GM18520 (cell line): ENCODE measurements around the gene MYO9B.
A peak's percentile ranks its signal among the peaks of the same experiment; 100 is the strongest.
"Not testable (repeated sequence)": the region's sequence is repeated elsewhere in the genome, so short reads cannot be mapped to it uniquely, and the experiment has no call there.

Source experiments
- ATAC-seq: cut with Tn5 transposase; IDR thresholded peaks from one replicate; pipeline ENCODE4 v1.9.1; 2021; ENCODE audit not compliant: unreplicated experiment

MYO9B gene

GRCh38 chr19:17086834-17087233 lies 11.3 kb downstream of the MYO9B start:
- no peak for ATAC-seq

DNA sequence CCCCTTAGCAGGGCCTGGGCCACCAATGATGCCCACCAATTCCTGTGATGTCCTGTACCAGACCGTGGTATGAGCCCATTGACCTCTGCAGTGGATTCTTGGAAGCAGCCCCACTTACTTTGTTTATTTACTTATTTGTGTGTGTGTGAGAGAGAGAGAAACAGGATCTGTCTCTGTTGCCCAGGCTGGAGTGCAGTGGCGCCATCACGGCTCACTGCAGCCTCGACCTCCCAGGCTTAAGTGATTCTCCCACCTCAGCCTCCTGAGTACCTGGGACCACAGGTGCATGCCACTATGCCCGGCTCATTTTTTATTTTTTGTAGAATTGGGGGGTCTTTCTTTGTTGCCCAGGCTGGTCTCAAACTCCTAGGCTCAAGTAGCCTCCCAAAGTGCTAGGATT lies 13.0 kb downstream of the MYO9B start:
- no peak for ATAC-seq

- no peak for ATAC-seq
Observed at GRCh38 chr19:17090583-17090982, 15.0 kb downstream of the MYO9B start.

- no peak for ATAC-seq
Observed at GRCh38 chr19:17091758-17092333, 16.3 kb downstream of the MYO9B start.

GRCh38 chr19:17092696-17093095 lies 17.1 kb downstream of the MYO9B start:
- ATAC-seq, result no peak

GRCh38 chr19:17094694-17095093 lies 19.1 kb downstream of the MYO9B start:
- ATAC-seq, result not testable (repeated sequence)

GRCh38 chr19:17095141-17095919 lies 19.8 kb downstream of the MYO9B start:
- ATAC-seq, result no peak

DNA sequence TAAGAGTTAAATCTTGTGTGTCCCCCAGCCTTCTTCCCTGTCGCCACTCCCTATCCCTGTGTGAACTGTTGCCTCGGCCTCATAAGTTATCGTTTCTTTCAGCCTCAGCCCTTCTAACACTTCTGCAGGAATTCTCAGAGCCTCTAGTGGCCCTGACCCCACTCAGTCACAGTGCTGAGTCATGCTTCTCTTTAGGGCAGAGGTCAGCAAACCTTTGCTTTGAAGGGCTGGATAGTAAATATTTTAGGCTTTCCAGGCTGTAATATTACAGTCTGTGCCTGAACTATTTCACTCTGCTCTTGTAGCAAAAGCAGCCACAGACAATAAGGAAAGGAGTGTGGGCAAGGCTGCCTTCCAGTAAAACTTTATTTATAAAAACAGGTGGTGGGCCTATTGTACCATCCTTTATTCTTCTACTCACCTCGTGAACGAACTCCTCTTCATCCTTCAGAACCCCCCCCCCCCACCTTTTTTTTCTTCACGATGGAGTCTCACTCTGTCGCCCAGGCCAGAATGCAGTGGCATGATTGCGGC lies 22.1 kb downstream of the MYO9B start:
- no peak for ATAC-seq

- no peak for ATAC-seq
Observed at GRCh38 chr19:17098326-17098725, 22.7 kb downstream of the MYO9B start.

GRCh38 chr19:17101686-17102628 lies 26.4 kb downstream of the MYO9B start:
- ATAC-seq, result no peak

GRCh38 chr19:17103177-17103576 lies 27.6 kb downstream of the MYO9B start:
- ATAC-seq, result no peak

GRCh38 chr19:17104679-17105078 lies 29.1 kb downstream of the MYO9B start:
- ATAC-seq, result no peak

- no peak for ATAC-seq
Observed at GRCh38 chr19:17105556-17105955, 30.0 kb downstream of the MYO9B start.

DNA sequence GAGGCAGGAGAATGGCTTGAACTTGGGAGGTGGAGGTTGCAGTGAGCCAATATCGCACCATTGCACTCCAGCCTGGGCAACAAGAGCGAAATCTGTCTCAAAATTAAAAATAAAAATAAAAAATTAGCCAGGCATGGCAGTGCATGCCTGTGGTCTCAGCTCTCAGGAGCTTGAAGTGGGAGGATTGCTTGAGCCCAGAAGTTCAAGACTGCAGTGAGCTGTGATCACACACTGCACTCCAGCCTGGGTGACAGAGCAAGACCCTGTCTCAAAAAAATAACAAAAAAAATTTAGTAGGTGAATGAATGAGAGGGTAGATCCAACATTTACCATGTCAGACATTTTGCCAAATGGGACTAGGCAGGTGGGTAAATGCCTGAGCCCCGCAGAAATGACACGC lies 31.4 kb downstream of the MYO9B start:
- ATAC-seq, result not testable (repeated sequence)

- ATAC-seq, result no peak
Observed at GRCh38 chr19:17107546-17108452, 32.2 kb downstream of the MYO9B start.

DNA sequence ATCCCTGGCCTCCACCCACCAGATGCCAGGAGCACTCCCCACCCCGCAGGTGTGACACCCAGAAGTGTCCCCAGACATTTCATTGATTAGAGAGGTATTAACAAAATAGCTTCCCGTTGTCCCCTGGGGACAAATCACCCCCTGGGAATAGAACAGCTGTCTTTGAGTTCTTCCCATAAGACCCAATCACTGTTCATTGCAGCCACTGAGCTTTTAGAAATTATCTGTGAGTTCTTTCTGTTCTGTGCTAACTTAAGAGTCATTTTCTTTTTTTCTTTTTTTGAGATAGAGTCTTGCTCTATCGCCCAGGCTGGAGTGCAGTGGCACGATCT lies 32.8 kb downstream of the MYO9B start:
- no peak for ATAC-seq

DNA sequence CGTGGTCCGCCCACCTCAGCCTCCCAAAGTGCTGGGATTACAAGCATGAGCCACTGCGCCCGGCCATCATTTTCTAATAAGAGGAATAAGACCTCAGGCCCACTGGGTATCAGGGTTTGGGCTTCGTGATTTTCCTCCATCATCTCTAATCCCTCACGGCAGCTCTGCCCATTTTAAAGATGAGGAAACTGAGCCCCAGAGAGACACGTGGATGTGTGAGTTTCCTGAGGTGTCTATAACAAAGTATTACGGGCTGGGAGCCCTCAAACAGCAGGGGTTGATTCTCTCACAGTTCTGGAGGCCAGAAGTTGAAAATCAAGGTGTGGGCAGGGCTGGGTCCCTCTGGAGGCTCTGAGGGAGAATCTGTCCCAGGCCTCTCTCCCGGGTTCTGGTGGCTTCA lies 33.7 kb downstream of the MYO9B start:
- no peak for ATAC-seq

- ATAC-seq, result peak; percentile 30
Observed at GRCh38 chr19:17109962-17110598, 34.5 kb downstream of the MYO9B start.

- ATAC-seq, result no peak
Observed at GRCh38 chr19:17110599-17110966, 35.0 kb downstream of the MYO9B start.

DNA sequence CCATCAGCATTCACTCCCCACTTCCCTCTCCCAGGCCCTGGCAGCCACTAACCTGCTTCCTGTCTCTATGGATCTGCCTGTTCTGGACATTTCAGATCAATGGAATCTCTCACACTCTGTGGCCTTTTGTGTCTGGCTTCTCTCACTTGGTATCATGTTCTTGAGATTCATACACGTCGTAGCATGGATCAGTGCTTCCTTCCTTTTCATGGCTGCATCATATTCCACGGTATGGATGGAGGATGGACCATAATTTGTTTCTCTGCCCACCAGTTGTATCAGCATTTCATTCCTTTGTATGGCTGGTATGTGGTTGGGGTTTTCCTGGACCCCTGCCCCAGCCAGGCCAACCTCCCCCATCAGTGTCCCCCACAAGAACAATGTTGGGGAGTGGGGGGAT lies 36.2 kb downstream of the MYO9B start:
- no peak for ATAC-seq
